Endothelial cell of umbilical vein (primary cell): ENCODE measurements around the gene USH1C.

Experiments used
- EZH2 ChIP-seq: IDR thresholded peaks from 2 replicates; pipeline ENCODE4 v1.6.1; 2012; ENCODE audit warnings: borderline replicate concordance, low read depth, mild to moderate bottlenecking, moderate library complexity, low read length, inconsistent platforms; ENCODE audit not compliant: severe bottlenecking
- JUN ChIP-seq: IDR thresholded peaks from 2 replicates; pipeline ENCODE4 v1.6.1; 2011; ENCODE audit warnings: borderline replicate concordance, low read depth; ENCODE audit not compliant: insufficient read length, insufficient read depth
- MYC ChIP-seq: IDR thresholded peaks from one replicate; pipeline ENCODE4 v1.6.1; 2011; ENCODE audit warnings: mild to moderate bottlenecking, low read depth, low read length
- POLR2AphosphoS5 ChIP-seq: IDR thresholded peaks from 2 replicates; pipeline ENCODE4 v1.6.1; 2012; ENCODE audit warnings: low read depth, mild to moderate bottlenecking, control low read depth, low read length, moderate library complexity; ENCODE audit not compliant: insufficient read depth
- TF ChIP-seq, protein P1 (sequence below), 2 donors: IDR thresholded peaks; 1 replicate in 1 of 2; 2 replicates in 1 of 2; pipeline ENCODE4 v1.5.1; 2011; ENCODE audit warnings: low read length in 2 of 2, mild to moderate bottlenecking in 2 of 2, moderate library complexity in 2 of 2, control low read depth in 1 of 2, inconsistent platforms in 1 of 2, low read depth in 1 of 2; ENCODE audit not compliant: insufficient read depth in 1 of 2; ENCODE audit errors: extremely low read depth in 1 of 2
- TF ChIP-seq, protein P2 (sequence below): IDR thresholded peaks from 2 replicates; pipeline ENCODE4 v1.6.1; 2011; ENCODE audit not compliant: insufficient read depth, insufficient read length

- no peak for TF ChIP-seq MYC
- no peak for TF ChIP-seq POLR2AphosphoS5
- TF ChIP-seq, protein P1, sequence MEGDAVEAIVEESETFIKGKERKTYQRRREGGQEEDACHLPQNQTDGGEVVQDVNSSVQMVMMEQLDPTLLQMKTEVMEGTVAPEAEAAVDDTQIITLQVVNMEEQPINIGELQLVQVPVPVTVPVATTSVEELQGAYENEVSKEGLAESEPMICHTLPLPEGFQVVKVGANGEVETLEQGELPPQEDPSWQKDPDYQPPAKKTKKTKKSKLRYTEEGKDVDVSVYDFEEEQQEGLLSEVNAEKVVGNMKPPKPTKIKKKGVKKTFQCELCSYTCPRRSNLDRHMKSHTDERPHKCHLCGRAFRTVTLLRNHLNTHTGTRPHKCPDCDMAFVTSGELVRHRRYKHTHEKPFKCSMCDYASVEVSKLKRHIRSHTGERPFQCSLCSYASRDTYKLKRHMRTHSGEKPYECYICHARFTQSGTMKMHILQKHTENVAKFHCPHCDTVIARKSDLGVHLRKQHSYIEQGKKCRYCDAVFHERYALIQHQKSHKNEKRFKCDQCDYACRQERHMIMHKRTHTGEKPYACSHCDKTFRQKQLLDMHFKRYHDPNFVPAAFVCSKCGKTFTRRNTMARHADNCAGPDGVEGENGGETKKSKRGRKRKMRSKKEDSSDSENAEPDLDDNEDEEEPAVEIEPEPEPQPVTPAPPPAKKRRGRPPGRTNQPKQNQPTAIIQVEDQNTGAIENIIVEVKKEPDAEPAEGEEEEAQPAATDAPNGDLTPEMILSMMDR (IDR thresholded peaks at IDR 0.05; ENCODE audit: extremely low read depth in 1 of 2, insufficient read depth in 1 of 2, low read depth in 1 of 2, low read length in 2 of 2) = no peak
- no peak for TF ChIP-seq JUN
- TF ChIP-seq, protein P2, sequence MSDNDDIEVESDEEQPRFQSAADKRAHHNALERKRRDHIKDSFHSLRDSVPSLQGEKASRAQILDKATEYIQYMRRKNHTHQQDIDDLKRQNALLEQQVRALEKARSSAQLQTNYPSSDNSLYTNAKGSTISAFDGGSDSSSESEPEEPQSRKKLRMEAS = no peak
- TF ChIP-seq EZH2 = no peak
Measured at GRCh38 chr11:17515443-17516176, 28.6 kb downstream of the USH1C start.
